ENCODE results near the gene PTPN6.

PTPN6 gene

DNA sequence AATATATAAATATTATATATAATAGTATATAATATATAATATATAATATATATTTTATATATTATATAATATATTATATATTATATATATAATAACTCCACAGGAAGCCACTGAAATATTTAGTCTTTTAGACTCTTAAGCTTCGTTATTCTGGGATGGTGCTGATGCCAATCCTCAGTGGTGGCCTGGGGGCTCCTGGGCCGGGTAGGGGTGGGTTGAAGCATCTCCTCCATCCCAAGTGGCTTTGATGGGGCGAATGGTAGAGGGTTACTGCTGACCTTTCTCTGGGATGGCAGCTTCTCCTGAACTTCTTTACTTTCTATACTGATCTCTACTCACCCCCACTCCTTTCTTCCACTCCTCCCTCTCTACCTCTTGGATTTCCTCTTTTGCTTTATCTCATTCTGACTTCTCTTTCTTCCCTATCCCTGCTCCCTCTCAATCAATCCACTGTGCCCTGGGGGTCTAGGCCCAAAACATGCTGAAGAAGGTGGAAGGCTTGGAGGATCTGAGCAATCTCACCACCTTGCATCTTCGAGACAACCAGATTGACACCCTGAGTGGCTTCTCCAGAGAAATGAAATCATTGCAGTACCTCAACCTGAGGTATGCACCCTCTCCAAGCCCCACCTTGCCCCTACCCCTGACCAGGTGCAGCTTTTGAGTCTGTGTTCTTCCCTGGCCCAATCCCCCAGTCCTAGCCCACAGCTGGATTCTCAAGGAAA, 41.6 kb upstream of the PTPN6 start:
- no peaks in the 10 kb centered on the region for H3K9me3 Mint-ChIP-seq
- peaks cover under 1% of the 10 kb centered on the region for H3K4me1 Mint-ChIP-seq
- H3K36me3 Mint-ChIP-seq (ENCODE audit: low read depth) = no peaks in the 10 kb centered on the region
- no peak overlapping the region for H3K4me3 Mint-ChIP-seq
- H3K27me3 Mint-ChIP-seq (ENCODE audit: low read depth) = peaks cover 27% of the 10 kb centered on the region
- TF ChIP-seq, protein P1, sequence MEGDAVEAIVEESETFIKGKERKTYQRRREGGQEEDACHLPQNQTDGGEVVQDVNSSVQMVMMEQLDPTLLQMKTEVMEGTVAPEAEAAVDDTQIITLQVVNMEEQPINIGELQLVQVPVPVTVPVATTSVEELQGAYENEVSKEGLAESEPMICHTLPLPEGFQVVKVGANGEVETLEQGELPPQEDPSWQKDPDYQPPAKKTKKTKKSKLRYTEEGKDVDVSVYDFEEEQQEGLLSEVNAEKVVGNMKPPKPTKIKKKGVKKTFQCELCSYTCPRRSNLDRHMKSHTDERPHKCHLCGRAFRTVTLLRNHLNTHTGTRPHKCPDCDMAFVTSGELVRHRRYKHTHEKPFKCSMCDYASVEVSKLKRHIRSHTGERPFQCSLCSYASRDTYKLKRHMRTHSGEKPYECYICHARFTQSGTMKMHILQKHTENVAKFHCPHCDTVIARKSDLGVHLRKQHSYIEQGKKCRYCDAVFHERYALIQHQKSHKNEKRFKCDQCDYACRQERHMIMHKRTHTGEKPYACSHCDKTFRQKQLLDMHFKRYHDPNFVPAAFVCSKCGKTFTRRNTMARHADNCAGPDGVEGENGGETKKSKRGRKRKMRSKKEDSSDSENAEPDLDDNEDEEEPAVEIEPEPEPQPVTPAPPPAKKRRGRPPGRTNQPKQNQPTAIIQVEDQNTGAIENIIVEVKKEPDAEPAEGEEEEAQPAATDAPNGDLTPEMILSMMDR (IDR thresholded peaks at IDR 0.05; ENCODE audit: unreplicated experiment in 3 of 3) = no peak
- H3K27ac Mint-ChIP-seq = no peak overlapping the region

DNA sequence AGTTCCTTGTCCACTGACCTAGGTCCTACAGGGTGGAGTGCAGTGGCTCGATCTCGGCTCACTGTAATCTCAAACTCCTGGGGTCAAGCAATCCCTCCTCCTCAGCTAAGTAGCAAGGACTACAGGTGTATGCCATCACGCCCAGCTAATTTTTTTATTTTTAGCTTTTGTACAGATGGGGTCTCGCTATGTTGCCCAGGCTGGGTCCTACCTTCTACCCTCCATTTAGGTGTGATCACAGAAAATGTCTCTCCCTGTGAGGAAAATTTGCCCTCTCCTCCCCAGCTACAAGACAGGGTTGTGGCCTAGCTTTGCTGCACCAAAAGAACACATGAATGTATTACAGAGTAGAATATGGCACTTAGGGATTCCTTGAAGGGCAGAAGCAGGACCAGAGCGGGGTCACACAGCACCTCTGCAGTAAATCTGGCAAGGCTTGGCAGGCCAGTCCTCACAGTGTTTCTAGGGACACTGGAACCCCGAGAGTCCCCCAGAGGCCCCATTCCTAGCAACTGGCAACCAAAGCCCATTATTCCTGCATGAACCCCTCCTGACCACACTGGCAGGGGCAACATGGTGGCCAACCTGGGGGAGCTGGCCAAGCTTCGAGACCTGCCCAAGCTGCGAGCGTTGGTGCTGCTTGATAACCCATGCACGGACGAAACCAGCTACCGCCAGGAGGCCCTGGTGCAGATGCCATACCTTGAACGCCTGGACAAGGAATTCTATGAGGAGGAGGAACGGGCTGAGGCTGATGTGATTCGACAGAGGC, 38.8 kb upstream of the PTPN6 start:
- H3K4me3 Mint-ChIP-seq = peak overlapping the region; percentile 64 to 77 (median 65)
- TF ChIP-seq, protein P1 (IDR thresholded peaks at IDR 0.05; ENCODE audit: unreplicated experiment in 3 of 3) = no peak
- H3K27ac Mint-ChIP-seq = peak overlapping the region in 1 of 3 experiments; percentile 5
- H3K4me1 Mint-ChIP-seq = peaks cover 6% of the 10 kb centered on the region
- H3K36me3 Mint-ChIP-seq (ENCODE audit: low read depth) = no peaks in the 10 kb centered on the region
- H3K9me3 Mint-ChIP-seq = no peaks in the 10 kb centered on the region
- H3K27me3 Mint-ChIP-seq (ENCODE audit: low read depth) = peaks cover 37% of the 10 kb centered on the region

GRCh38 chr12:6914246-6914946, 36.8 kb upstream of the PTPN6 start, which contains the start of gene ENO2:
ENO2 (plus strand) TSS chr12:6914580; CDS start chr12:6915833, 1,253 bp downstream.
- Mint-ChIP-seq H3K9me3 (no peaks in the 10 kb centered on the region), H3K36me3 (ENCODE audit: low read depth) (peaks cover 4% of the 10 kb centered on the region), H3K4me3 (peak within 1 kb of the TSS; percentile 89 to 97 (median 91)), H3K4me1 (peaks cover 6% of the 10 kb centered on the region), H3K27me3 (ENCODE audit: low read depth) (peaks cover 37% of the 10 kb centered on the region), H3K27ac (peak within 1 kb of the TSS; percentile 46 to 83 (median 80))
- TF ChIP-seq, protein P1 (IDR thresholded peaks at IDR 0.05; ENCODE audit: unreplicated experiment in 3 of 3) = no peak

- H3K4me3 Mint-ChIP-seq = peak overlapping the region; percentile 89 to 97 (median 91)
- peaks cover 6% of the 10 kb centered on the region for H3K4me1 Mint-ChIP-seq
- H3K36me3 Mint-ChIP-seq (ENCODE audit: low read depth) = peaks cover 4% of the 10 kb centered on the region
- peaks cover 37% of the 10 kb centered on the region for H3K27me3 Mint-ChIP-seq (ENCODE audit: low read depth)
- no peaks in the 10 kb centered on the region for H3K9me3 Mint-ChIP-seq
- peak overlapping the region; percentile 46 to 83 (median 80) for H3K27ac Mint-ChIP-seq
- TF ChIP-seq, protein P1 (IDR thresholded peaks at IDR 0.05; ENCODE audit: unreplicated experiment in 3 of 3) = no peak
Measured at GRCh38 chr12:6914947-6915788, 36.0 kb upstream of the PTPN6 start.

GRCh38 chr12:6915789-6916285, 35.3 kb upstream of the PTPN6 start:
- no peak overlapping the region for H3K27ac Mint-ChIP-seq
- peaks cover 4% of the 10 kb centered on the region for H3K36me3 Mint-ChIP-seq (ENCODE audit: low read depth)
- H3K9me3 Mint-ChIP-seq = no peaks in the 10 kb centered on the region

More at GRCh38 chr12:6915789-6916285, 35.3 kb upstream of the PTPN6 start:
- Mint-ChIP-seq H3K4me1 (peaks cover 6% of the 10 kb centered on the region), H3K4me3 (peak overlapping the region; percentile 72 to 97 (median 89)), H3K27me3 (ENCODE audit: low read depth) (peaks cover 36% of the 10 kb centered on the region)
- TF ChIP-seq, protein P1 (IDR thresholded peaks at IDR 0.05; ENCODE audit: unreplicated experiment in 3 of 3) = no peak
